CD14-positive monocyte (primary cell): Measurements from ENCODE around the gene OGFOD3. TPM values are rescaled to one million over a fixed set of nuclear protein-coding genes. Genes with fewer than 3 reads are reported as not detected.
"Not testable (repeated sequence)": the region's sequence is repeated elsewhere in the genome, so short reads cannot be mapped to it uniquely, and the experiment has no call there.

ENCODE experiments used
- DNase-seq, 3 donors: peaks; one replicate each; pipeline ENCODE4 v3.0.0-alpha.2; 2011 to 2022
- H2AFZ ChIP-seq: 2 replicates; pipeline ENCODE4 v1.6.0; 2012; ENCODE audit warnings: mild to moderate bottlenecking, low read depth, low read length, inconsistent platforms; ENCODE audit not compliant: insufficient read depth, poor library complexity, severe bottlenecking
- H3K27ac ChIP-seq, 2 donors: 1 replicate in 1 of 2; 2 replicates in 1 of 2; pipeline ENCODE4 v1.5.1; 2012 to 2013; ENCODE audit warnings: low read length in 2 of 2, control low read depth in 1 of 2, inconsistent platforms in 1 of 2, low read depth in 1 of 2, mild to moderate bottlenecking in 1 of 2
- H3K27me3 ChIP-seq, 2 donors: one replicate each; pipeline versions ENCODE4 v1.6.0 to v1.6.1; 2011 to 2013; ENCODE audit warnings: low read length in 2 of 2; ENCODE audit not compliant: control insufficient read depth in 2 of 2, insufficient read depth in 2 of 2
- H3K36me3 ChIP-seq, 2 donors: replicated peaks in 1 of 2; 1 replicate in 1 of 2; 2 replicates in 1 of 2; pipeline versions ENCODE4 v1.5.1 to v1.6.1; 2012 to 2013; ENCODE audit warnings: low read length in 2 of 2, control low read depth in 1 of 2, inconsistent platforms in 1 of 2, mild to moderate bottlenecking in 1 of 2; ENCODE audit not compliant: insufficient read depth in 2 of 2, control insufficient read depth in 1 of 2
- H3K4me1 ChIP-seq, 2 donors: 1 replicate in 1 of 2; 2 replicates in 1 of 2; pipeline versions ENCODE4 v1.5.1 to v1.6.1; 2012 to 2013; ENCODE audit warnings: low read length in 2 of 2, control low read depth in 1 of 2, inconsistent platforms in 1 of 2, mild to moderate bottlenecking in 1 of 2, moderate library complexity in 1 of 2; ENCODE audit not compliant: insufficient read depth in 2 of 2, control insufficient read depth in 1 of 2
- H3K4me2 ChIP-seq: replicated peaks from 2 replicates; pipeline ENCODE3; 2012; ENCODE audit warnings: low read length, moderate library complexity, mild to moderate bottlenecking; ENCODE audit not compliant: poor library complexity, severe bottlenecking; ENCODE audit errors: extremely low read depth
- H3K4me3 ChIP-seq, 3 experiments: fragments of 200-600 bp in 1 of 3; sonication (generic) in 1 of 3; replicated peaks in 1 of 3; 1 replicate in 2 of 3; 2 replicates in 1 of 3; pipeline ENCODE4 v1.5.1; 2011 to 2013; ENCODE audit warnings: low read length in 3 of 3, mild to moderate bottlenecking in 3 of 3, control low read depth in 2 of 3, low read depth in 2 of 3, inconsistent platforms in 1 of 3, moderate library complexity in 1 of 3
- H3K79me2 ChIP-seq: 2 replicates; pipeline ENCODE4 v1.6.0; 2012; ENCODE audit warnings: mild to moderate bottlenecking, control low read depth, inconsistent platforms, low read length, moderate library complexity; ENCODE audit not compliant: insufficient read depth
- H3K9ac ChIP-seq: 2 replicates; pipeline ENCODE4 v1.6.0; 2017; ENCODE audit warnings: low read length, mild to moderate bottlenecking; ENCODE audit not compliant: insufficient read depth, poor library complexity, severe bottlenecking
- H3K9me3 ChIP-seq, 2 donors: replicated peaks in 1 of 2; 1 replicate in 1 of 2; 2 replicates in 1 of 2; pipeline versions ENCODE4 v1.5.1 to v1.6.1; 2012 to 2013; ENCODE audit warnings: low read length in 2 of 2, control low read depth in 1 of 2; ENCODE audit not compliant: control insufficient read depth in 1 of 2, insufficient read depth in 1 of 2
- H4K20me1 ChIP-seq: 2 replicates; pipeline ENCODE4 v1.6.0; 2012; ENCODE audit warnings: mild to moderate bottlenecking, low read length, control low read depth, moderate library complexity; ENCODE audit not compliant: insufficient read depth
- H3K27ac Mint-ChIP-seq, 7 donors: one replicate each; pipeline ENCODE4 v1.8.0; 2020; ENCODE audit warnings: mild to moderate bottlenecking in 7 of 7, mixed read lengths in 7 of 7, moderate library complexity in 6 of 7, inconsistent platforms in 2 of 7
- H3K27me3 Mint-ChIP-seq, 3 donors: one replicate each; pipeline ENCODE4 v1.8.0; 2021 to 2022; ENCODE audit warnings: low read depth in 3 of 3, mild to moderate bottlenecking in 3 of 3, mixed read lengths in 3 of 3, moderate library complexity in 3 of 3, inconsistent platforms in 1 of 3
- H3K36me3 Mint-ChIP-seq, 2 donors: one replicate each; pipeline ENCODE4 v1.8.0; 2020; ENCODE audit warnings: mixed read lengths in 2 of 2, inconsistent platforms in 1 of 2, mild to moderate bottlenecking in 1 of 2
- H3K4me1 Mint-ChIP-seq: one replicate; pipeline ENCODE4 v1.8.0; 2020; ENCODE audit warnings: mild to moderate bottlenecking, mixed read lengths
- H3K4me3 Mint-ChIP-seq, 2 donors: one replicate each; pipeline ENCODE4 v1.8.0; 2020; ENCODE audit warnings: mild to moderate bottlenecking in 2 of 2, mixed read lengths in 2 of 2, moderate library complexity in 1 of 2
- H3K9me3 Mint-ChIP-seq, 7 donors: one replicate each; pipeline ENCODE4 v1.8.0; 2020 to 2022; ENCODE audit warnings: mixed read lengths in 7 of 7, mild to moderate bottlenecking in 6 of 7, moderate library complexity in 6 of 7, inconsistent platforms in 2 of 7
- CTCF ChIP-seq: fragments of 200-600 bp; IDR thresholded peaks from one replicate; pipeline ENCODE4 v1.8.0; 2022; ENCODE audit warnings: antibody characterized with exemption, mild to moderate bottlenecking
- WGBS: methylation state at CpG from one replicate; pipeline ENCODE4 v1.1.5; 2013; ENCODE audit warnings: missing lambda C conversion rate; ENCODE audit not compliant: insufficient coverage; 5-methylcytosine and 5-hydroxymethylcytosine counted together
- intact Hi-C, 2 donors: fragments of 100-400 bp; cut with micrococcal nuclease; formaldehyde crosslinking; loops; one replicate each; pipeline versions ENCODE4 v1.15.0 to v1.15.1; 2023
- polyA plus RNA-seq, 3 donors: library from polyadenylated mRNA; depleted of rRNA in 1 of 3; unstranded in 2 of 3; stranded (reverse) in 1 of 3; fragments of 300-500 nt in 2 of 3; fragments of >200 nt in 1 of 3; fragmentation: Illumina TruSeq in 2 of 3; gene quantifications; 1 replicate in 2 of 3; 2 replicates in 1 of 3; pipeline ENCODE4 v1.2.3, GENCODE V29; 2012 to 2021

Gene OGFOD3
- polyA plus RNA-seq, 3 donors, result 17.9 to 36.4 (median 25.2) TPM

DNA sequence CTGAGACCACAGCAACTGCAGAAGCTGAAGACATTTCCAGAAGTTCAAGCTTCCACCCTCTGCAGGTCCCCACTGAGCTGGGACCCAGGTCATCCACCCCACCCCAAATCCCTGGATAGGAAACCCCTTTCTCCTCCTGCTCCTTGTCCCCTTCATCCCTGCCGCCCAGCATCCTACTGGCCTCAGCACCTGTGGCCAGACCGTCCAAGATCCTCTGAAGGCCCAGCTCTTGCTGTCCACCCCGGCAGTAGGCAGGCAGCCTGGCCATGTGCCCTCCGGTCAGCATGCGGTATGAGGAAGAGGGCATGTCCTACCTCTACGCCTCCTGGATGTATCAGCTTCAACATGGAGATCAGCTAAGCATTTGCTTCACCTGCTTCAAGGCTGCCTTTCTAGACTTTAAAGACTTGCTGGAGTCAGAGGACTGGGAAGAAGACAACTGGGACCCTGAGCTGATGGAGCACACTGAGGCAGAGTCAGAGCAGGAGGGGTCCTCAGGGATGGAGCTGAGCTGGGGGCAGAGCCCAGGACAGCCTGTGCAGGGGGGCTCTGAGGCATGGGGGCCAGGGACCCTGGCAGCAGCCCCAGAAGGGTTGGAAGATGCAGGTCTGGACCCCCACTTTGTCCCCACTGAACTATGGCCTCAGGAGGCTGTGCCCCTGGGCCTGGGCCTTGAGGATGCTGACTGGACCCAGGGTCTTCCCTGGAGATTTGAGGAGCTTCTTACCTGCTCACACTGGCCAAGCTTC is 56.3 kb downstream of the OGFOD3 start:
- H3K4me1 Mint-ChIP-seq, result peaks cover 6% of the 10 kb centered on the region
- no peaks in the 10 kb centered on the region for H3K36me3 ChIP-seq
- H3K4me2 ChIP-seq, result no peak overlapping the region
- peak overlapping the region in 2 of 7 donors; percentile 51 to 72 for H3K27ac Mint-ChIP-seq
- no peaks in the 10 kb centered on the region for H3K27me3 ChIP-seq
- DNase-seq, result no peak
- H3K79me2 ChIP-seq, result no peaks in the 10 kb centered on the region
- no peaks in the 10 kb centered on the region for H3K36me3 Mint-ChIP-seq
- H3K27ac ChIP-seq, result no peak overlapping the region
- H3K27me3 Mint-ChIP-seq, result peaks cover 12 to 20% (median 19%) of the 10 kb centered on the region in 3 donors
- peak overlapping the region in 1 of 2 donors; percentile 37 for H3K4me3 Mint-ChIP-seq
- H3K9me3 Mint-ChIP-seq, result peaks cover 0 to 6% (median 0%) of the 10 kb centered on the region in 7 donors
- H2AFZ ChIP-seq, result no peak overlapping the region
- H3K9me3 ChIP-seq, result peaks cover 0 to 3% of the 10 kb centered on the region in 2 donors
- H4K20me1 ChIP-seq, result no peaks in the 10 kb centered on the region
- WGBS, result 100% methylated on average over 6 of the region's 6 CpGs
- H3K9ac ChIP-seq, result no peak overlapping the region
- H3K4me3 ChIP-seq, result no peak overlapping the region
- peaks cover 4% of the 10 kb centered on the region in 2 donors for H3K4me1 ChIP-seq
- intact Hi-C loops, result no loop called here
- TF ChIP-seq CTCF, result no peak

GRCh38 chr17:82359451-82360074 is 58.8 kb downstream of the OGFOD3 start:
- not testable (repeated sequence) for H3K4me2 ChIP-seq, DNase-seq, H3K36me3 ChIP-seq, H3K79me2 ChIP-seq, H3K9ac ChIP-seq, H3K9me3 Mint-ChIP-seq, H4K20me1 ChIP-seq, H3K36me3 Mint-ChIP-seq, H2AFZ ChIP-seq, H3K9me3 ChIP-seq, H3K4me1 ChIP-seq, H3K27me3 ChIP-seq, H3K4me1 Mint-ChIP-seq, H3K4me3 ChIP-seq, H3K27ac ChIP-seq
- Mint-ChIP-seq H3K27ac (peak overlapping the region in 1 of 7 donors; percentile 38), H3K27me3 (peaks cover 15 to 16% (median 15%) of the 10 kb centered on the region in 3 donors), H3K4me3 (peak overlapping the region in 1 of 2 donors; percentile 46)
- 71% methylated on average over 1 of the region's 1 CpG for WGBS
- intact Hi-C loops, result loop anchor here (5.0 to 10.0 kb wide), 2 partner anchors 203 to 415 kb away; no protein-coding TSS in a partner anchor
